Calu3 (cell line): ENCODE measurements around the gene TAF11. TPM values are rescaled to one million over a fixed set of nuclear protein-coding genes. Genes with fewer than 3 reads are reported as not detected.
A peak's percentile ranks its signal among the peaks of the same experiment; 100 is the strongest.
"Not testable (repeated sequence)": the region's sequence is repeated elsewhere in the genome, so short reads cannot be mapped to it uniquely, and the experiment has no call there.

Experiments
- BruUV-seq: library from RNA; stranded (reverse); fragments of 400-500 nt; replicated peaks from 2 replicates; lab custom pipeline; 2021; lab: Mats Ljungman, UMichigan
- CTCF ChIA-PET: fragments of 300-600 bp; sonication (Branson Sonifier 250); formaldehyde crosslinking; loops from one replicate; lab custom pipeline; 2022; ENCODE audit warnings: antibody characterized with exemption; lab: Charles Lee
- DNase-seq: peaks from one replicate; pipeline ENCODE4 v3.0.0; 2022
- H3K27ac Mint-ChIP-seq: one replicate; pipeline ENCODE4 v1.8.0; 2022; ENCODE audit warnings: mixed read lengths; ENCODE audit not compliant: unreplicated experiment
- H3K27me3 Mint-ChIP-seq: one replicate; pipeline ENCODE4 v1.8.0; 2022; ENCODE audit warnings: mixed read lengths; ENCODE audit not compliant: unreplicated experiment
- H3K36me3 Mint-ChIP-seq: one replicate; pipeline ENCODE4 v1.8.0; 2022; ENCODE audit warnings: mild to moderate bottlenecking, moderate library complexity, mixed read lengths; ENCODE audit not compliant: insufficient read depth, unreplicated experiment
- H3K4me1 Mint-ChIP-seq: one replicate; pipeline ENCODE4 v1.8.0; 2022; ENCODE audit warnings: mild to moderate bottlenecking, low read depth, mixed read lengths; ENCODE audit not compliant: unreplicated experiment
- H3K4me3 Mint-ChIP-seq: one replicate; pipeline ENCODE4 v1.8.0; 2022; ENCODE audit warnings: mild to moderate bottlenecking, low read depth, moderate library complexity, mixed read lengths; ENCODE audit not compliant: unreplicated experiment
- H3K9me3 Mint-ChIP-seq: one replicate; pipeline ENCODE4 v1.8.0; 2022; ENCODE audit warnings: low read depth, mixed read lengths; ENCODE audit not compliant: unreplicated experiment
- intact Hi-C: fragments of 100-400 bp; cut with micrococcal nuclease; formaldehyde crosslinking; loops from one replicate; pipeline ENCODE4 v1.10.0; 2022; ENCODE audit not compliant: unreplicated experiment
- total RNA-seq: library from RNA; stranded (reverse); gene quantifications from 2 replicates; pipeline ENCODE4 v1.2.3, GENCODE V29; 2022
- TF ChIP-seq, protein P1 (sequence below): fragments of 200-600 bp; IDR thresholded peaks from one replicate; pipeline ENCODE4 v1.8.0; 2022; ENCODE audit warnings: antibody characterized with exemption; ENCODE audit not compliant: unreplicated experiment

The TAF11 gene
- total RNA-seq, 1 experiment from 2014 or later: 44.3 TPM

DNA sequence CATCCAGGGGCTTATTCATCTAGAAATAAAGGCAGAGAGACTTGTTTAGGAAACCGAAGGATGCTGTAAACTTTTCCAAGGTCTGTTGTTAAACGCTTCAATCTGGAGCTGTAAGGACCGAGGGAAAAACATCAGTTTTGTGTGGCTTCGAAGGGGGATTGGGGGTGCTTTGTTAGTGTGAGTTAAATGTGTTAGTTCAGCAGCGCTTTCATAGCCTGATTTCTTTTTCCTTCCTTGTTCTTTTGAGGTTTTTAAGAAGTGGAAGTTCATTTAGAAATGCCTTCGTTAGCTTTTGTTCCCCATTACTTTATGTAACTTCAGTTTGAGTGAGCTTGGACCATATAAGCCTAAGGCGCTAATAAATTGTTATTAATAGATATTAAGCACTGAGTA lies 2.7 kb upstream of the TAF11 start:
- TF ChIP-seq, protein P1, sequence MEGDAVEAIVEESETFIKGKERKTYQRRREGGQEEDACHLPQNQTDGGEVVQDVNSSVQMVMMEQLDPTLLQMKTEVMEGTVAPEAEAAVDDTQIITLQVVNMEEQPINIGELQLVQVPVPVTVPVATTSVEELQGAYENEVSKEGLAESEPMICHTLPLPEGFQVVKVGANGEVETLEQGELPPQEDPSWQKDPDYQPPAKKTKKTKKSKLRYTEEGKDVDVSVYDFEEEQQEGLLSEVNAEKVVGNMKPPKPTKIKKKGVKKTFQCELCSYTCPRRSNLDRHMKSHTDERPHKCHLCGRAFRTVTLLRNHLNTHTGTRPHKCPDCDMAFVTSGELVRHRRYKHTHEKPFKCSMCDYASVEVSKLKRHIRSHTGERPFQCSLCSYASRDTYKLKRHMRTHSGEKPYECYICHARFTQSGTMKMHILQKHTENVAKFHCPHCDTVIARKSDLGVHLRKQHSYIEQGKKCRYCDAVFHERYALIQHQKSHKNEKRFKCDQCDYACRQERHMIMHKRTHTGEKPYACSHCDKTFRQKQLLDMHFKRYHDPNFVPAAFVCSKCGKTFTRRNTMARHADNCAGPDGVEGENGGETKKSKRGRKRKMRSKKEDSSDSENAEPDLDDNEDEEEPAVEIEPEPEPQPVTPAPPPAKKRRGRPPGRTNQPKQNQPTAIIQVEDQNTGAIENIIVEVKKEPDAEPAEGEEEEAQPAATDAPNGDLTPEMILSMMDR: no peak
- H3K4me1 Mint-ChIP-seq: peaks cover 42% of the 10 kb centered on the region
- no peaks in the 10 kb centered on the region for H3K9me3 Mint-ChIP-seq
- TSS peak; percentile 21 for BruUV-seq
- intact Hi-C loops: no loop called here
- peaks cover 51% of the 10 kb centered on the region for H3K36me3 Mint-ChIP-seq
- peak overlapping the region; percentile 96 for H3K27ac Mint-ChIP-seq
- peak overlapping the region; percentile 99 for H3K4me3 Mint-ChIP-seq
- no peaks in the 10 kb centered on the region for H3K27me3 Mint-ChIP-seq
- DNase-seq: no peak
- CTCF ChIA-PET: interaction anchor here (1.3 kb wide), 1 partner anchor 79 kb away, joined by 3 read pairs; no protein-coding TSS in a partner anchor

DNA sequence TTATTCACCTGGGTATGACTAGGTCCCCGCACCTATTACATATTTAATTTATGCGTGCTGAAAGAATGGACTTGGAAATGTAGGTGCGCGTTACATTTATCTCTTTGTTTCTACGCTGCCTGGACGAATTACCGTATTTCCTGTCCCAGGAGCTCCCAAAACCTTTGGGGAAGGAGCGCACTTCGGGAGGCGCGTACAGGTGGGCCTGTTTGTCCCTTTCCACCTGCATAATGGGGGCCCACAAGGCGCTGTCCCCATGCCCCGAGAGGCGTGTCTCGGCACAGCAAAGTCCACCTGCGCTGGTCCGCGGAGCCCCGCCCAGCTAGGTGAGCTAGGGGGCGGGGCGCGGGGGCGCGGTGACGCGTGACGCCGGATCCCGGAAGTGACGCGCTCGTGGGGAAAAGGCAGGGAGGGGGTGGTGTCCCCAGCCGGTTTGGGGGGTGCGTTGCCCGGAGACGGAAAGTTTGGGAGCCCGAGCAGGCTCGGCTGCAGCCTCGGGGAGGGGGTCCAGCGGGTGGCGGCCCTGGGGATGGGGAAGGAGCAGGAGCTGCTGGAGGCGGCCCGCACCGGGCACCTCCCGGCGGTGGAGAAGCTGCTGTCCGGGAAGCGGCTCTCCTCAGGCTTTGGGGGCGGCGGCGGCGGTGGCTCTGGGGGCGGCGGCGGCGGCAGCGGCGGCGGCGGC lies 1.2 kb upstream of the TAF11 start, which contains the start of gene ANKS1A:
ANKS1A (plus strand) TSS at position 382 of the 682 bp plus-strand sequence; CDS start at position 530, 148 bp downstream.
- DNase-seq: peak; percentile 99
- Mint-ChIP-seq H3K36me3 (peaks cover 51% of the 10 kb centered on the region), H3K4me3 (peak within 1 kb of the TSS; percentile 99), H3K27ac (peak within 1 kb of the TSS; percentile 96), H3K9me3 (peaks cover 2% of the 10 kb centered on the region), H3K27me3 (no peaks in the 10 kb centered on the region), H3K4me1 (peaks cover 42% of the 10 kb centered on the region)
- TF ChIP-seq, protein P1: no peak
- BruUV-seq: no TSS peak
- intact Hi-C loops: loop anchor here (5.0 to 10.0 kb wide), 3 partner anchors 63 to 256 kb away; partner anchors contain the start of genes SNRPC and TCP11
- CTCF ChIA-PET: interaction anchor here (0.7 to 2.9 kb wide), 11 partner anchors 9 to 889 kb away, joined by 3 to 9 read pairs (median 4); no protein-coding TSS in a partner anchor

DNA sequence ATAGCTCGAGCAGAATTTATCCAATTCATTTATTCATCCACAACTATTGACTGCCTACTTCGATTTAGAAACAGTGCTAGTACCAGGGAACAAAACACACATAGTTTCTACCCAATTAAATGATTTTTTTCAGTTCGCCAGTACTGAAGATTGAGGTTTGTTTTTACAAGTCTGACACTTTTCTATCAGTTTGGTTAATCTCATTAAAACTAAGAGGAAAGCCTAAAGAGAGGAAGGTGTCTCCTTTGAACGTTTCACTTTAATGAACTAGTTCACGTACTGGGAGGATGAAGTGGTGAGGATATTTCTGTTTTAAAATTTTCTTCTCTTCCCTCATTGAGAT lies 643 bp upstream of the TAF11 start:
- Mint-ChIP-seq H3K4me1 (peaks cover 40% of the 10 kb centered on the region), H3K4me3 (peak overlapping the region; percentile 99), H3K9me3 (peaks cover 2% of the 10 kb centered on the region), H3K27ac (peak overlapping the region; percentile 96), H3K27me3 (no peaks in the 10 kb centered on the region), H3K36me3 (peaks cover 51% of the 10 kb centered on the region)
- intact Hi-C loops: loop anchor here (5.0 to 10.0 kb wide), 3 partner anchors 64 to 256 kb away; partner anchors contain the start of genes SNRPC and TCP11
- CTCF ChIA-PET: interaction anchor here (0.7 to 2.9 kb wide), 17 partner anchors 9 to 888 kb away, joined by 3 to 9 read pairs (median 4); partner anchors contain the start of gene ZNF76
- no TSS peak for BruUV-seq
- TF ChIP-seq, protein P1: no peak
- DNase-seq: no peak

DNA sequence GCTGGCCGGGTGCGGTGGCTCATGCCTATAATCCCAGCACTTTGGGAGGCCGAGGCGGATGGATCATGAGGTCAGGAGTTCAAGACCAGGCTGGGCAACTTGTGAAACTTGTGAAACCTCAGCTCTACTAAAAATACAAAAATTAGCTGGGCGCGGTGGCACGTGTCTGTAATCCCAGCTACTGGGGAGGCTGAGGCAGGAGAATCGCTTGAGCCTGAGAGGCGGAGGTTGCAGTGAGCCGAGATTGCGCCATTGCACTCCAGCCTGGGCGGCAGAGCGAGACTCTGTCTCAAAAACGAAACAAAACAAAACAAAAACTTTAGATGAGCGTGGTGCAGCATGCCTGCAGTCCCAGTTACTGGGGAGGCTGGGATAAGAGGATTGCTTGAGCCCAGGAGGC lies 2.0 kb downstream of the TAF11 start:
- not testable (repeated sequence) for H3K27ac Mint-ChIP-seq, H3K27me3 Mint-ChIP-seq, BruUV-seq, H3K9me3 Mint-ChIP-seq, DNase-seq
- Mint-ChIP-seq H3K4me3 (peak overlapping the region; percentile 99), H3K4me1 (peaks cover 14% of the 10 kb centered on the region), H3K36me3 (peaks cover 42% of the 10 kb centered on the region)
- CTCF ChIA-PET: interaction anchor here (0.6 to 0.7 kb wide), 2 partner anchors 81 to 93 kb away, joined by 3 to 7 read pairs; no protein-coding TSS in a partner anchor
- intact Hi-C loops: loop anchor here (5.0 to 10.0 kb wide), 3 partner anchors 66 to 259 kb away; partner anchors contain the start of genes SNRPC and TCP11
